Mucosa of descending colon (tissue), 3 donors: ENCODE results near the gene ZNF366. TPM values are rescaled to one million over a fixed set of nuclear protein-coding genes. Genes with fewer than 3 reads are reported as not detected.

Experiments used
- ATAC-seq: fragments of 200-7000 bp; cut with Tn5 transposase; one replicate; pipeline ENCODE4 v1.9.1; 2020; ENCODE audit warnings: mild to moderate bottlenecking, moderate library complexity
- DNase-seq, 3 donors: peaks; one replicate each; pipeline ENCODE4 v3.0.0-alpha.2; 2020
- H3K36me3 ChIP-seq: fragments of 200-600 bp; one replicate; pipeline ENCODE4 v1.8.0; 2021; ENCODE audit warnings: low read depth, mild to moderate bottlenecking
- H3K4me1 ChIP-seq: fragments of 200-600 bp; one replicate; pipeline ENCODE4 v1.8.0; 2021; ENCODE audit warnings: low read depth, mild to moderate bottlenecking
- H3K4me3 ChIP-seq: fragments of 200-600 bp; one replicate; pipeline ENCODE4 v1.8.0; 2021; ENCODE audit warnings: mild to moderate bottlenecking
- H3K9me3 ChIP-seq: fragments of 200-600 bp; one replicate; pipeline ENCODE4 v1.8.0; 2021; ENCODE audit warnings: mild to moderate bottlenecking
- CTCF ChIP-seq: fragments of 200-600 bp; IDR thresholded peaks from one replicate; pipeline ENCODE4 v1.8.0; 2022; ENCODE audit warnings: antibody characterized with exemption, mild to moderate bottlenecking
- intact Hi-C, 2 donors: fragments of 100-400 bp; cut with DNase I in 1 of 2; cut with micrococcal nuclease in 1 of 2; formaldehyde crosslinking; loops; one replicate each; pipeline versions ENCODE4 v1.11.0 to v1.11.1; 2022; cut with DNase I, micrococcal nuclease
- total RNA-seq, 3 donors: library from RNA; stranded (reverse); fragmentation: NEBNext Ultra II Directional in 2 of 3; extraction: Animal tissue kit (Norgen Biotek cat#: 25700) in 2 of 3; gene quantifications; one replicate each; pipeline versions ENCODE4 v1.2.1 to v1.2.4, GENCODE V29; 2021 to 2023
- donor health status: DM: no; HTN: no; CAD: no; lungs with moderate emphysema.
- donor health status: DM: no; HTN: no; CAD: no.
- donor health status: DM: no; HTN: yes; CAD: no.

The ZNF366 gene
- total RNA-seq, 3 donors from 2014 or later: 0.96 to 1.6 (median 1.6) TPM

GRCh38 chr5:72507907-72508238 is 663 bp upstream of the ZNF366 start:
- no peaks in the 10 kb centered on the region for H3K36me3 ChIP-seq
- H3K9me3 ChIP-seq: no peaks in the 10 kb centered on the region
- no peak for DNase-seq
- no peak for ATAC-seq
- no peak overlapping the region for H3K4me3 ChIP-seq
- intact Hi-C loops: no loop called here
- H3K4me1 ChIP-seq: peaks cover 8% of the 10 kb centered on the region
- TF ChIP-seq CTCF: no peak

- no peaks in the 10 kb centered on the region for H3K9me3 ChIP-seq
- intact Hi-C loops: no loop called here
- TF ChIP-seq CTCF: no peak
- no peak for ATAC-seq
- no peaks in the 10 kb centered on the region for H3K36me3 ChIP-seq
- H3K4me1 ChIP-seq: no peaks in the 10 kb centered on the region
- H3K4me3 ChIP-seq: no peak overlapping the region
- no peak for DNase-seq
Measured at GRCh38 chr5:72506158-72506549, 1.1 kb downstream of the ZNF366 start.

- H3K9me3 ChIP-seq: no peaks in the 10 kb centered on the region
- no peak for DNase-seq
- no peaks in the 10 kb centered on the region for H3K36me3 ChIP-seq
- no peak for TF ChIP-seq CTCF
- no peak for ATAC-seq
- H3K4me1 ChIP-seq: no peaks in the 10 kb centered on the region
- intact Hi-C loops: no loop called here
- H3K4me3 ChIP-seq: no peak overlapping the region
Measured at GRCh38 chr5:72505539-72506157, 1.6 kb downstream of the ZNF366 start.

GRCh38 chr5:72505016-72505415 is 2.2 kb downstream of the ZNF366 start:
- ATAC-seq (no peak), DNase-seq (no peak)
- H3K36me3 ChIP-seq: no peaks in the 10 kb centered on the region
- H3K4me3 ChIP-seq: no peak overlapping the region
- intact Hi-C loops: no loop called here
- no peaks in the 10 kb centered on the region for H3K9me3 ChIP-seq
- H3K4me1 ChIP-seq: no peaks in the 10 kb centered on the region
- TF ChIP-seq CTCF: no peak

GRCh38 chr5:72503888-72504491 is 3.2 kb downstream of the ZNF366 start:
- no peak for TF ChIP-seq CTCF
- ATAC-seq: peak; percentile 13

More at GRCh38 chr5:72503888-72504491, 3.2 kb downstream of the ZNF366 start:
- no peaks in the 10 kb centered on the region for H3K4me1 ChIP-seq
- no peaks in the 10 kb centered on the region for H3K9me3 ChIP-seq
- intact Hi-C loops: no loop called here
- H3K4me3 ChIP-seq: no peak overlapping the region
- DNase-seq: no peak
- H3K36me3 ChIP-seq: no peaks in the 10 kb centered on the region
